Activated naive CD8-positive, alpha-beta T cell treated with anti-CD3 and anti-CD28 coated beads for 36 hours (primary cell): ENCODE data around the gene CCDC126. TPM values are rescaled to one million over a fixed set of nuclear protein-coding genes. Genes with fewer than 3 reads are reported as not detected.
A peak's percentile ranks its signal among the peaks of the same experiment; 100 is the strongest.
"Not testable (repeated sequence)": the region's sequence is repeated elsewhere in the genome, so short reads cannot be mapped to it uniquely, and the experiment has no call there.

Experiments used
- DNase-seq: peaks from one replicate; pipeline ENCODE4 v3.0.0; 2021
- H3K27ac Mint-ChIP-seq: one replicate; pipeline ENCODE4 v1.8.0; 2022; ENCODE audit warnings: mild to moderate bottlenecking, moderate library complexity, mixed read lengths
- H3K27me3 Mint-ChIP-seq: one replicate; pipeline ENCODE4 v1.8.0; 2022; ENCODE audit warnings: mild to moderate bottlenecking, mixed read lengths
- H3K36me3 Mint-ChIP-seq: one replicate; pipeline ENCODE4 v1.8.0; 2021; ENCODE audit warnings: mild to moderate bottlenecking, mixed read lengths
- H3K4me1 Mint-ChIP-seq: one replicate; pipeline ENCODE4 v1.8.0; 2021; ENCODE audit warnings: mixed read lengths
- H3K4me3 Mint-ChIP-seq: one replicate; pipeline ENCODE4 v1.8.0; 2022; ENCODE audit warnings: mild to moderate bottlenecking, moderate library complexity, mixed read lengths
- H3K9me3 Mint-ChIP-seq: one replicate; pipeline ENCODE4 v1.8.0; 2022; ENCODE audit warnings: mixed read lengths
- total RNA-seq, 2 experiments: library from RNA; stranded (reverse); gene quantifications; one replicate each; pipeline ENCODE4 v1.2.3, GENCODE V29; 2021

The CCDC126 gene
- total RNA-seq: 1 to 10 TPM; 3.9 to 4.3 TPM

GRCh38 chr7:23597094-23598091, at the start of gene CCDC126:
Gene CCDC126, plus strand, starts transcription at chr7:23597382. Its CDS starts 13,934 bp downstream, at chr7:23611316.
- peaks cover 2% of the 10 kb centered on the region for H3K9me3 Mint-ChIP-seq
- peaks cover 10% of the 10 kb centered on the region for H3K27me3 Mint-ChIP-seq
- H3K36me3 Mint-ChIP-seq: peaks cover 3% of the 10 kb centered on the region
- H3K4me1 Mint-ChIP-seq: peaks cover 52% of the 10 kb centered on the region
- DNase-seq: peak; percentile 86
- peak within 1 kb of the TSS; percentile 82 for H3K4me3 Mint-ChIP-seq
- peak within 1 kb of the TSS; percentile 64 for H3K27ac Mint-ChIP-seq

- Mint-ChIP-seq H3K27ac (no peak overlapping the region), H3K36me3 (no peaks in the 10 kb centered on the region), H3K27me3 (no peaks in the 10 kb centered on the region), H3K9me3 (no peaks in the 10 kb centered on the region), H3K4me1 (peaks cover 8% of the 10 kb centered on the region), H3K4me3 (no peak overlapping the region)
- no peak for DNase-seq
Observed at GRCh38 chr7:23547662-23548061, 49.5 kb upstream of the CCDC126 start.

GRCh38 chr7:23558303-23558702, 38.9 kb upstream of the CCDC126 start:
- DNase-seq: no peak
- Mint-ChIP-seq H3K27ac (no peak overlapping the region), H3K27me3 (peaks cover 11% of the 10 kb centered on the region), H3K36me3 (no peaks in the 10 kb centered on the region), H3K4me1 (no peaks in the 10 kb centered on the region), H3K9me3 (no peaks in the 10 kb centered on the region), H3K4me3 (no peak overlapping the region)

GRCh38 chr7:23570592-23571200, 26.5 kb upstream of the CCDC126 start:
- Mint-ChIP-seq H3K36me3 (no peaks in the 10 kb centered on the region), H3K4me3 (no peak overlapping the region), H3K27me3 (peaks cover 13% of the 10 kb centered on the region), H3K9me3 (no peaks in the 10 kb centered on the region), H3K27ac (no peak overlapping the region), H3K4me1 (peaks cover 1% of the 10 kb centered on the region)
- DNase-seq: peak; percentile 57

- DNase-seq, H3K27ac Mint-ChIP-seq, H3K27me3 Mint-ChIP-seq, H3K9me3 Mint-ChIP-seq, H3K36me3 Mint-ChIP-seq, H3K4me1 Mint-ChIP-seq, H3K4me3 Mint-ChIP-seq: not testable (repeated sequence)
Observed at GRCh38 chr7:23581975-23582374, 15.2 kb upstream of the CCDC126 start.

GRCh38 chr7:23585304-23585703, 11.9 kb upstream of the CCDC126 start:
- H3K9me3 Mint-ChIP-seq, H3K4me3 Mint-ChIP-seq, DNase-seq, H3K36me3 Mint-ChIP-seq, H3K27me3 Mint-ChIP-seq, H3K4me1 Mint-ChIP-seq, H3K27ac Mint-ChIP-seq: not testable (repeated sequence)

- H3K27ac Mint-ChIP-seq: no peak overlapping the region
- no peaks in the 10 kb centered on the region for H3K4me1 Mint-ChIP-seq
- no peaks in the 10 kb centered on the region for H3K36me3 Mint-ChIP-seq
- no peak overlapping the region for H3K4me3 Mint-ChIP-seq
- no peaks in the 10 kb centered on the region for H3K27me3 Mint-ChIP-seq
- no peaks in the 10 kb centered on the region for H3K9me3 Mint-ChIP-seq
- no peak for DNase-seq
Observed at GRCh38 chr7:23586159-23586558, 11.0 kb upstream of the CCDC126 start.

GRCh38 chr7:23590529-23590928, 6.7 kb upstream of the CCDC126 start:
- no peak for DNase-seq
- H3K27ac Mint-ChIP-seq: no peak overlapping the region
- H3K4me3 Mint-ChIP-seq: no peak overlapping the region
- peaks cover 18% of the 10 kb centered on the region for H3K4me1 Mint-ChIP-seq
- peaks cover 2% of the 10 kb centered on the region for H3K9me3 Mint-ChIP-seq
- peaks cover 2% of the 10 kb centered on the region for H3K36me3 Mint-ChIP-seq
- peaks cover 3% of the 10 kb centered on the region for H3K27me3 Mint-ChIP-seq

- H3K9me3 Mint-ChIP-seq: peaks cover 2% of the 10 kb centered on the region
Observed at GRCh38 chr7:23593706-23594105, 3.5 kb upstream of the CCDC126 start.

GRCh38 chr7:23594879-23595604, 2.1 kb upstream of the CCDC126 start:
- DNase-seq: peak; percentile 51
- Mint-ChIP-seq H3K27ac (peak overlapping the region; percentile 81), H3K4me3 (no peak overlapping the region), H3K9me3 (peaks cover 2% of the 10 kb centered on the region), H3K27me3 (peaks cover 10% of the 10 kb centered on the region), H3K4me1 (peaks cover 44% of the 10 kb centered on the region), H3K36me3 (peaks cover 3% of the 10 kb centered on the region)

More at GRCh38 chr7:23593706-23594105, 3.5 kb upstream of the CCDC126 start:
- H3K27me3 Mint-ChIP-seq: peaks cover 10% of the 10 kb centered on the region
- H3K4me1 Mint-ChIP-seq: peaks cover 38% of the 10 kb centered on the region
- no peak overlapping the region for H3K27ac Mint-ChIP-seq
- DNase-seq: no peak
- no peak overlapping the region for H3K4me3 Mint-ChIP-seq
- peaks cover 3% of the 10 kb centered on the region for H3K36me3 Mint-ChIP-seq

- Mint-ChIP-seq H3K27me3 (peaks cover 10% of the 10 kb centered on the region), H3K9me3 (peaks cover 2% of the 10 kb centered on the region), H3K4me3 (peak overlapping the region; percentile 82), H3K27ac (peak overlapping the region; percentile 64), H3K4me1 (peaks cover 55% of the 10 kb centered on the region), H3K36me3 (peaks cover 3% of the 10 kb centered on the region)
- no peak for DNase-seq
Observed at GRCh38 chr7:23598296-23598695, 1.1 kb downstream of the CCDC126 start.

- DNase-seq: no peak
- peaks cover 41% of the 10 kb centered on the region for H3K4me1 Mint-ChIP-seq
- H3K36me3 Mint-ChIP-seq: peaks cover 1% of the 10 kb centered on the region
- H3K27me3 Mint-ChIP-seq: peaks cover 7% of the 10 kb centered on the region
- no peak overlapping the region for H3K4me3 Mint-ChIP-seq
- H3K9me3 Mint-ChIP-seq: no peaks in the 10 kb centered on the region
- no peak overlapping the region for H3K27ac Mint-ChIP-seq
Observed at GRCh38 chr7:23600236-23600635, 3.1 kb downstream of the CCDC126 start.

GRCh38 chr7:23603632-23604295, 6.6 kb downstream of the CCDC126 start:
- no peaks in the 10 kb centered on the region for H3K27me3 Mint-ChIP-seq
- DNase-seq: no peak

GRCh38 chr7:23604296-23604640, 7.1 kb downstream of the CCDC126 start:
- Mint-ChIP-seq H3K9me3 (no peaks in the 10 kb centered on the region), H3K4me3 (no peak overlapping the region), H3K27me3 (no peaks in the 10 kb centered on the region), H3K36me3 (peaks cover 7% of the 10 kb centered on the region), H3K4me1 (peaks cover 12% of the 10 kb centered on the region), H3K27ac (no peak overlapping the region)
- no peak for DNase-seq

More at GRCh38 chr7:23603632-23604295, 6.6 kb downstream of the CCDC126 start:
- H3K36me3 Mint-ChIP-seq: peaks cover 7% of the 10 kb centered on the region
- H3K27ac Mint-ChIP-seq: no peak overlapping the region
- no peak overlapping the region for H3K4me3 Mint-ChIP-seq
- H3K9me3 Mint-ChIP-seq: no peaks in the 10 kb centered on the region
- H3K4me1 Mint-ChIP-seq: peaks cover 17% of the 10 kb centered on the region
